H9 (cell line): ENCODE results near the gene PCBP4. TPM values are rescaled to one million over a fixed set of nuclear protein-coding genes. Genes with fewer than 3 reads are reported as not detected.
A peak's percentile ranks its signal among the peaks of the same experiment; 100 is the strongest.

Experiments
- DNase-seq: peaks from one replicate; pipeline ENCODE4 v3.0.0-alpha.2; 2017
- H2AFZ ChIP-seq: one replicate; pipeline ENCODE4 v1.6.1; 2013; ENCODE audit warnings: mild to moderate bottlenecking, low read length, control low read depth, moderate library complexity
- H2AK5ac ChIP-seq: 2 replicates; pipeline ENCODE4 v1.6.1; 2013; ENCODE audit warnings: low read length, control low read depth, mixed read lengths; ENCODE audit not compliant: insufficient read length
- H2BK120ac ChIP-seq: one replicate; pipeline ENCODE4 v1.6.1; 2013; ENCODE audit warnings: low read depth, mild to moderate bottlenecking, low read length, control low read depth, inconsistent platforms; ENCODE audit not compliant: poor library complexity, severe bottlenecking
- H2BK12ac ChIP-seq: 2 replicates; pipeline ENCODE4 v1.6.1; 2013; ENCODE audit warnings: low read length, control low read depth, mixed read lengths, low read depth; ENCODE audit not compliant: insufficient read length
- H2BK15ac ChIP-seq: 2 replicates; pipeline ENCODE4 v1.6.1; 2013; ENCODE audit warnings: low read depth, low read length, control low read depth
- H2BK20ac ChIP-seq: one replicate; pipeline ENCODE4 v1.6.1; 2013; ENCODE audit warnings: low read depth, mild to moderate bottlenecking, low read length, control low read depth, inconsistent platforms; ENCODE audit not compliant: poor library complexity, severe bottlenecking
- H2BK5ac ChIP-seq: 2 replicates; pipeline ENCODE4 v1.6.1; 2013; ENCODE audit warnings: low read length, control low read depth, mixed read lengths; ENCODE audit not compliant: insufficient read length
- H3K14ac ChIP-seq: 2 replicates; pipeline ENCODE4 v1.6.1; 2013; ENCODE audit warnings: low read length, control low read depth; ENCODE audit not compliant: insufficient read depth
- H3K18ac ChIP-seq: 2 replicates; pipeline ENCODE4 v1.6.1; 2013; ENCODE audit warnings: low read depth, mild to moderate bottlenecking, mixed read lengths, low read length, control low read depth; ENCODE audit not compliant: insufficient read length
- H3K23ac ChIP-seq: 2 replicates; pipeline ENCODE4 v1.6.1; 2013; ENCODE audit warnings: low read length, control low read depth, mixed read lengths, low read depth; ENCODE audit not compliant: insufficient read length
- H3K23me2 ChIP-seq: 2 replicates; pipeline ENCODE4 v1.6.1; 2013; ENCODE audit warnings: low read depth, mild to moderate bottlenecking, mixed read lengths, low read length, control low read depth; ENCODE audit not compliant: insufficient read length, poor library complexity, severe bottlenecking
- H3K27ac ChIP-seq: 2 replicates; pipeline ENCODE4 v1.5.1; 2013; ENCODE audit warnings: low read length, control low read depth, mixed read lengths, low read depth; ENCODE audit not compliant: insufficient read length
- H3K27me3 ChIP-seq: 2 replicates; pipeline ENCODE4 v1.6.1; 2013; ENCODE audit warnings: low read length, control low read depth, inconsistent platforms; ENCODE audit not compliant: insufficient read depth
- H3K4ac ChIP-seq: 2 replicates; pipeline ENCODE4 v1.6.1; 2013; ENCODE audit warnings: low read depth, mild to moderate bottlenecking, control low read depth, inconsistent platforms, low read length, moderate library complexity
- H3K4me1 ChIP-seq: 2 replicates; pipeline ENCODE4 v1.6.1; 2013; ENCODE audit warnings: low read length, control low read depth, inconsistent platforms; ENCODE audit not compliant: insufficient read depth
- H3K4me2 ChIP-seq: 2 replicates; pipeline ENCODE4 v1.6.1; 2013; ENCODE audit warnings: low read length, control low read depth, mixed read lengths; ENCODE audit not compliant: insufficient read length, insufficient read depth
- H3K56ac ChIP-seq: 2 replicates; pipeline ENCODE4 v1.6.1; 2013; ENCODE audit warnings: low read depth, mild to moderate bottlenecking, mixed read lengths, low read length, control low read depth; ENCODE audit not compliant: insufficient read length
- H3K79me1 ChIP-seq: 2 replicates; pipeline ENCODE4 v1.6.1; 2013; ENCODE audit warnings: low read depth, mild to moderate bottlenecking, moderate library complexity, low read length, control low read depth, inconsistent platforms; ENCODE audit not compliant: insufficient read depth, poor library complexity, severe bottlenecking
- H3K79me2 ChIP-seq: 2 replicates; pipeline ENCODE4 v1.6.1; 2013; ENCODE audit warnings: low read length, control low read depth, inconsistent platforms; ENCODE audit not compliant: insufficient read depth
- H3K9ac ChIP-seq: 2 replicates; pipeline ENCODE4 v1.6.1; 2013; ENCODE audit warnings: low read length, control low read depth, mixed read lengths; ENCODE audit not compliant: insufficient read length; ENCODE audit errors: extremely low read depth
- H3K9me3 ChIP-seq: one replicate; pipeline ENCODE4 v1.6.1; 2013; ENCODE audit warnings: low read depth, low read length, inconsistent platforms; ENCODE audit not compliant: control insufficient read depth
- H3T11ph ChIP-seq: one replicate; pipeline ENCODE4 v1.6.1; 2013; ENCODE audit warnings: mild to moderate bottlenecking, low read length, control low read depth, inconsistent platforms
- H4K20me1 ChIP-seq: one replicate; pipeline ENCODE4 v1.6.1; 2013; ENCODE audit not compliant: control insufficient read depth, insufficient read length, insufficient read depth
- H4K5ac ChIP-seq: 2 replicates; pipeline ENCODE4 v1.6.1; 2013; ENCODE audit warnings: low read depth, mild to moderate bottlenecking, mixed read lengths, low read length, control low read depth; ENCODE audit not compliant: insufficient read length
- H4K8ac ChIP-seq: replicated peaks from 2 replicates; pipeline ENCODE4 v1.6.1; 2013; ENCODE audit warnings: low read length, control low read depth, mixed read lengths, low read depth; ENCODE audit not compliant: insufficient read length
- H4K91ac ChIP-seq: 2 replicates; pipeline ENCODE4 v1.6.1; 2013; ENCODE audit warnings: low read depth, mild to moderate bottlenecking, moderate library complexity, mixed read lengths, low read length, control low read depth; ENCODE audit not compliant: insufficient read length
- H3K27ac Mint-ChIP-seq, 3 experiments: 2 replicates in 2 of 3; 3 replicates in 1 of 3; pipeline ENCODE4 v1.8.0; 2020 to 2021; ENCODE audit warnings: mixed read lengths in 3 of 3, mild to moderate bottlenecking in 1 of 3, moderate library complexity in 1 of 3
- H3K27me3 Mint-ChIP-seq: 2 replicates; pipeline ENCODE4 v1.8.0; 2021; ENCODE audit warnings: low read depth, mild to moderate bottlenecking, moderate library complexity, mixed read lengths
- H3K36me3 Mint-ChIP-seq, 3 experiments: 2 replicates in 2 of 3; 3 replicates in 1 of 3; pipeline ENCODE4 v1.8.0; 2020 to 2021; ENCODE audit warnings: low read depth in 3 of 3, mixed read lengths in 3 of 3; ENCODE audit not compliant: insufficient read depth in 1 of 3
- H3K4me1 Mint-ChIP-seq, 2 experiments: 2 replicates each; pipeline ENCODE4 v1.8.0; 2020; ENCODE audit warnings: mixed read lengths in 2 of 2
- H3K4me3 Mint-ChIP-seq, 2 experiments: 2 replicates in 1 of 2; 3 replicates in 1 of 2; pipeline ENCODE4 v1.8.0; 2020 to 2021; ENCODE audit warnings: mild to moderate bottlenecking in 2 of 2, mixed read lengths in 2 of 2, moderate library complexity in 1 of 2
- H3K9me3 Mint-ChIP-seq, 2 experiments: 2 replicates in 1 of 2; 3 replicates in 1 of 2; pipeline ENCODE4 v1.8.0; 2020; ENCODE audit warnings: mild to moderate bottlenecking in 2 of 2, mixed read lengths in 2 of 2, moderate library complexity in 1 of 2
- CTCF ChIP-seq: fragments of 200-600 bp; sonication (generic); conservative IDR thresholded peaks from 3 replicates; pipeline ENCODE4 v1.8.0; 2021; ENCODE audit warnings: antibody characterized with exemption, mild to moderate bottlenecking
- WGBS: extraction: QIAGEN DNeasy Blood & Tissue Kit; methylation state at CpG from one replicate; pipeline ENCODE4 v1.1.7; 2013; ENCODE audit warnings: missing lambda C conversion rate, low lambda C conversion rate, mixed read lengths; ENCODE audit not compliant: insufficient read length; ENCODE audit errors: extremely low coverage; 5-methylcytosine and 5-hydroxymethylcytosine counted together
- total RNA-seq: library from RNA; stranded (reverse); gene quantifications from 2 replicates; pipeline ENCODE4 v1.2.1, GENCODE V29; 2021

Gene PCBP4
- total RNA-seq, 1 experiment from 2014 or later: 24.6 TPM

DNA sequence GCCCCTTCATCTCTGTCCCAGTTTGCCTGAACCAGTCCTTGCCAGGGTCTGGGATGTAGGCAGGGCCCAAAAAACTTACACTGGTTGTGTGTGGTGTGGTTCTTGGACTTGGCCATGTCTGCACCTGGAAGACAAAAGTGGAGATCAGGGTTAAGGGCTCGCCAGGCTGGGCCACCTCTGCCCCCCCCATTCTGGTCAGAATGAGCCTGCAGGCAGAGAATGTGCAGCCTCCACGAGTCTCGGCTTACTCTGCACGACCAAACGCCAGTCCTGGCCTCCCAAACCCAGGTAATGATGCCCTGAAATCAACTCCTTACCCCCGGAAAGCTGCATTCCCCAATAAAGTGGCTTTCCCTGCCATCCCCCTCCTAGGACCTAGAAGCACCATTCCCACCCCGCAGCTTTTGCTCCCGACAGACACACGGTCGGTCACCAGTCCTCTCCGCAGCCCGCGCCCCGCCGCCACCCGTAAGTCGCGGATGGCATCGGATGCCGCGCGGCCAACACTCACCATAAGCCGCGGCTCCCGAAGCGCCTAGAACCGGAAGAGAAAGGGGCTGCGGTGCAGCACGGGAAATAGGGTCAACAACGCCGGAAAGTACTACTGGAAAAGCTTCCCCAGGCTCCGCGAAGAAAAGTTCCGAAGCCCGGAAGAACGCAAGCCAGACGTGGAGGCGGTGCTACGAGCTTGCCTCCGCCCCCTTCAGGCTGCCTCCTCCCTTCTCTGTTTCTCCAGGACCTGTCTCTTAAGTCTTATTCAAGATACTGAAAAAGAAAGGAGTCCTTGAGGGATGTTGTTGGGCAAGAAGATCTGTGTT is 28.3 kb upstream of the PCBP4 start, which contains the start of gene RPL29:
Gene RPL29, minus strand, starts transcription at position 550 of the 818 bp plus-strand sequence. Its CDS starts 434 bp downstream, at position 116.
- peaks cover 7% of the 10 kb centered on the region for H3K4me1 ChIP-seq

More for the DNA sequence above, 28.3 kb upstream of the PCBP4 start, which contains the start of gene RPL29:
- H3K79me1 ChIP-seq: peaks cover 7% of the 10 kb centered on the region
- peak; percentile 94 for DNase-seq
- peak within 1 kb of the TSS; percentile 64 for H2BK5ac ChIP-seq
- Mint-ChIP-seq H3K9me3 (no peaks in the 10 kb centered on the region; a peak in 1 of 5 replicates), H3K27ac (peak within 1 kb of the TSS; percentile 99 to 100 (median 100)), H3K4me3 (peak within 1 kb of the TSS; percentile 100), H3K27me3 (peaks cover 4% of the 10 kb centered on the region), H3K36me3 (peaks cover 40 to 47% (median 46%) of the 10 kb centered on the region in 3 experiments), H3K4me1 (peaks cover 18 to 32% of the 10 kb centered on the region in 2 experiments)
- peak within 1 kb of the TSS; percentile 42 for H3K56ac ChIP-seq
- no peak within 1 kb of the TSS for H3T11ph ChIP-seq
- no peak within 1 kb of the TSS for H2BK15ac ChIP-seq
- H3K27ac ChIP-seq: peak within 1 kb of the TSS; percentile 65
- H3K14ac ChIP-seq: peak within 1 kb of the TSS; percentile 99
- peak within 1 kb of the TSS; percentile 79 for H2AK5ac ChIP-seq
- peak within 1 kb of the TSS; percentile 100 for H4K8ac ChIP-seq
- H3K9me3 ChIP-seq: no peaks in the 10 kb centered on the region
- H4K5ac ChIP-seq: peak within 1 kb of the TSS; percentile 93
- H3K27me3 ChIP-seq: no peaks in the 10 kb centered on the region
- H3K4ac ChIP-seq: peak within 1 kb of the TSS; percentile 92
- H2AFZ ChIP-seq: no peak within 1 kb of the TSS
- no peak within 1 kb of the TSS for H2BK20ac ChIP-seq
- TF ChIP-seq CTCF: peak; percentile 21; the same call in 1 of the 3 replicates
- H3K9ac ChIP-seq: peak within 1 kb of the TSS; percentile 100
- H3K23me2 ChIP-seq: peaks cover 11% of the 10 kb centered on the region
- peaks cover 2% of the 10 kb centered on the region for H4K20me1 ChIP-seq
- H3K4me2 ChIP-seq: peak within 1 kb of the TSS; percentile 82
- no peak within 1 kb of the TSS for H2BK12ac ChIP-seq
- peak within 1 kb of the TSS; percentile 93 for H3K18ac ChIP-seq
- H3K23ac ChIP-seq: no peak within 1 kb of the TSS
- H4K91ac ChIP-seq: peak within 1 kb of the TSS; percentile 95
- no CpG with 5 or more reads among the region's 40 CpGs for WGBS
- H2BK120ac ChIP-seq: no peak within 1 kb of the TSS
- peaks cover 10% of the 10 kb centered on the region; the same call in 1 of the 2 replicates for H3K79me2 ChIP-seq
